ENCODE results near the gene C1QL2. TPM values are rescaled to one million over a fixed set of nuclear protein-coding genes. Genes with fewer than 3 reads are reported as not detected.

Gene C1QL2
- not detected for polyA plus RNA-seq (2012; ENCODE audit: insufficient read length, low read depth)

DNA sequence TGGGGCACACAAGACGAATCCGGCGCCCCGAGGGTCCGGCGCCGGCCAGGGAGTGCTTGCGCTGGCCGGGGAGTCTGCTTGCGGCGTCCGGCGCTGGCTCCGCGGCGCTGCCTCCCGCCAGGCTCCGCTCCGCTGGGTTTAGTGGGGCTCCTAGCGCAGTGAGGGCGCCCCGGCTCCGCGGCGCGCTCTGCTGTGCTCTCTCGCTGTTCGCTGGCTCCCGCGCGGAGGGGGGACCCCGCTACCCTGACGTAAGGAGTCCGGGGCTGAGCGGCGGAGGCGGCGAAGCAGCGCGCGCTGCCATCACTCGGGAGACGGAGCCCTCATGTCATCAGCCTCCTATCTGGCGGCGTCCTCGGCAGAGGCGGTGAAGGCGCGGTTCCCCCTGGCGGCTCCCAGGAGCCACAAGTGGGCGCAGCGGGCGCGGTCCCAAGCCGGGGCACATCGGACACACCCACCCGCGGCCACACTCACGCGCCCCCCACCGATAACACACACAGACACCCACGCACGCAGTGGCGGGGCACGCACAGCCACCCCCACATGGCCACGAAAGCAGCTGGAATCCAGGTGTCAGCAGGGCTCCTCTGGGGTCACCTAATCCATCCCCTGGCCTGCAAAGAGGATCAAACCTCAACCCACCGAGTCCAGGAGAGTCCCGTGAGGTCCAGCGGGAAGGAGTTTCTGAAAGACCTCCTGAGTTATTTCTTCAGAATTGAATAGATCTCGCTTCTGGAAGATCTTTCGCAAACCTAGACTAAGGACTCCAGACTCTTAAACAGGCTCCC, at the start of gene C1QL2:
TSS of gene C1QL2 (minus strand) at position 189 of the 785 bp plus-strand sequence. CDS start 482 bp downstream, outside the sequence.
- TF ChIP-seq FOXP2 (optimal IDR thresholded peaks at IDR 0.05; ENCODE audit: borderline replicate concordance, extremely low read depth, extremely low read length, insufficient read depth) (no peak), SIN3A (IDR thresholded peaks at IDR 0.05; ENCODE audit: borderline replicate concordance, insufficient read depth, low read length) (no peak), TAF1 (IDR thresholded peaks at IDR 0.05; ENCODE audit: borderline replicate concordance, insufficient read depth, low read length) (no peak)
- TF ChIP-seq, protein P1, sequence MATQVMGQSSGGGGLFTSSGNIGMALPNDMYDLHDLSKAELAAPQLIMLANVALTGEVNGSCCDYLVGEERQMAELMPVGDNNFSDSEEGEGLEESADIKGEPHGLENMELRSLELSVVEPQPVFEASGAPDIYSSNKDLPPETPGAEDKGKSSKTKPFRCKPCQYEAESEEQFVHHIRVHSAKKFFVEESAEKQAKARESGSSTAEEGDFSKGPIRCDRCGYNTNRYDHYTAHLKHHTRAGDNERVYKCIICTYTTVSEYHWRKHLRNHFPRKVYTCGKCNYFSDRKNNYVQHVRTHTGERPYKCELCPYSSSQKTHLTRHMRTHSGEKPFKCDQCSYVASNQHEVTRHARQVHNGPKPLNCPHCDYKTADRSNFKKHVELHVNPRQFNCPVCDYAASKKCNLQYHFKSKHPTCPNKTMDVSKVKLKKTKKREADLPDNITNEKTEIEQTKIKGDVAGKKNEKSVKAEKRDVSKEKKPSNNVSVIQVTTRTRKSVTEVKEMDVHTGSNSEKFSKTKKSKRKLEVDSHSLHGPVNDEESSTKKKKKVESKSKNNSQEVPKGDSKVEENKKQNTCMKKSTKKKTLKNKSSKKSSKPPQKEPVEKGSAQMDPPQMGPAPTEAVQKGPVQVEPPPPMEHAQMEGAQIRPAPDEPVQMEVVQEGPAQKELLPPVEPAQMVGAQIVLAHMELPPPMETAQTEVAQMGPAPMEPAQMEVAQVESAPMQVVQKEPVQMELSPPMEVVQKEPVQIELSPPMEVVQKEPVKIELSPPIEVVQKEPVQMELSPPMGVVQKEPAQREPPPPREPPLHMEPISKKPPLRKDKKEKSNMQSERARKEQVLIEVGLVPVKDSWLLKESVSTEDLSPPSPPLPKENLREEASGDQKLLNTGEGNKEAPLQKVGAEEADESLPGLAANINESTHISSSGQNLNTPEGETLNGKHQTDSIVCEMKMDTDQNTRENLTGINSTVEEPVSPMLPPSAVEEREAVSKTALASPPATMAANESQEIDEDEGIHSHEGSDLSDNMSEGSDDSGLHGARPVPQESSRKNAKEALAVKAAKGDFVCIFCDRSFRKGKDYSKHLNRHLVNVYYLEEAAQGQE (IDR thresholded peaks at IDR 0.05; ENCODE audit: insufficient read depth in 1 of 2, low read depth in 2 of 2, low read length in 2 of 2): no peak

- TF ChIP-seq FOXP2 (optimal IDR thresholded peaks at IDR 0.05; ENCODE audit: borderline replicate concordance, extremely low read depth, extremely low read length, insufficient read depth) (no peak), POLR2AphosphoS5 (IDR thresholded peaks at IDR 0.05; ENCODE audit: low read depth, low read length) (no peak), TAF1 (IDR thresholded peaks at IDR 0.05; ENCODE audit: borderline replicate concordance, insufficient read depth, low read length) (no peak), SIN3A (IDR thresholded peaks at IDR 0.05; ENCODE audit: borderline replicate concordance, insufficient read depth, low read length) (no peak)
- TF ChIP-seq, protein P1 (IDR thresholded peaks at IDR 0.05; ENCODE audit: insufficient read depth in 1 of 2, low read depth in 2 of 2, low read length in 2 of 2): no peak
Observed at GRCh38 chr2:119207447-119207846, 48.9 kb upstream of the C1QL2 start.

- TF ChIP-seq SIN3A (IDR thresholded peaks at IDR 0.05; ENCODE audit: borderline replicate concordance, insufficient read depth, low read length): no peak
- TF ChIP-seq, protein P1 (IDR thresholded peaks at IDR 0.05; ENCODE audit: insufficient read depth in 1 of 2, low read depth in 2 of 2, low read length in 2 of 2): no peak
- TF ChIP-seq POLR2AphosphoS5 (IDR thresholded peaks at IDR 0.05; ENCODE audit: low read depth, low read length): no peak
- no peak for TF ChIP-seq TAF1 (IDR thresholded peaks at IDR 0.05; ENCODE audit: borderline replicate concordance, insufficient read depth, low read length)
- TF ChIP-seq FOXP2 (optimal IDR thresholded peaks at IDR 0.05; ENCODE audit: borderline replicate concordance, extremely low read depth, extremely low read length, insufficient read depth): no peak
Observed at GRCh38 chr2:119206201-119206600, 47.6 kb upstream of the C1QL2 start.

DNA sequence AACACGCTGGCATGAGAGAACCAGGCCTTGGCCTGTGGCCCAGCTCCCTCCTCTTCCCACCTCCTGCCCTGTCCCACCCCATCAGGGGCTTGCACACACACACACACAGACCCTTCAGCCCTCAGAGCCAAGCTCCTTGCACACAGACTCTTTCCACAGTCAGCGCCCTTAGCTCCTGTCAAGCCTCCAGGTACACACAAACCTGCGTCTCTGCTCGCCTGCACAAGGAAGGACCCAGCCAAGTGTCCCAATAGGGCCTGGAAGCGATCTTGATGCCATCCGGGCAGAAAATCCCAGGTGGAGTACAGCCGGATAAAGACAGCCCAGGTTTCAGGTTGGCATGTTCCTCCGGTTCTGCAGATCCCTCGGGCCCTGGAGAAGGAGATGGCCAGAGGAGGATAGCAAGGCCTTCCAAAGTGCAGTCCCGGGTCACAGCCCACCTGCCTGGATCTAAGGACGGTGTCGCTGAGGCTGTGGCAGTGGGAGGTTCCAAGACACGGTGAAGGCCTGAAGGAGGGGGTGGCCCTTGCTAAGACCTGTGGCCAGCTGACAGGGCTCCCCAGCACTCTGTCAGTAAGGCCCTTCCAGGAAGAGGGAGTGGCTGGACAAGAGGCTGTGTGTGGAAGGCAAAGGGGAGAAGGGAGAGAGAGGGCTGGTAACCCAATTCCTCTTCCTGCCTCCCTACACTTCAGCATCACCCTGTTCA, 46.6 kb upstream of the C1QL2 start:
- no peak for TF ChIP-seq SIN3A (IDR thresholded peaks at IDR 0.05; ENCODE audit: borderline replicate concordance, insufficient read depth, low read length)
- TF ChIP-seq POLR2AphosphoS5 (IDR thresholded peaks at IDR 0.05; ENCODE audit: low read depth, low read length): no peak
- TF ChIP-seq, protein P1 (IDR thresholded peaks at IDR 0.05; ENCODE audit: insufficient read depth in 1 of 2, low read depth in 2 of 2, low read length in 2 of 2): no peak
- no peak for TF ChIP-seq TAF1 (IDR thresholded peaks at IDR 0.05; ENCODE audit: borderline replicate concordance, insufficient read depth, low read length)
- no peak for TF ChIP-seq FOXP2 (optimal IDR thresholded peaks at IDR 0.05; ENCODE audit: borderline replicate concordance, extremely low read depth, extremely low read length, insufficient read depth)

Data from PFSK-1 (cell line).